ENCODE results near the gene ZNF655.

GRCh38 chr7:99562832-99563231 is 4.4 kb downstream of the ZNF655 start:
- TF ChIP-seq, protein P1, sequence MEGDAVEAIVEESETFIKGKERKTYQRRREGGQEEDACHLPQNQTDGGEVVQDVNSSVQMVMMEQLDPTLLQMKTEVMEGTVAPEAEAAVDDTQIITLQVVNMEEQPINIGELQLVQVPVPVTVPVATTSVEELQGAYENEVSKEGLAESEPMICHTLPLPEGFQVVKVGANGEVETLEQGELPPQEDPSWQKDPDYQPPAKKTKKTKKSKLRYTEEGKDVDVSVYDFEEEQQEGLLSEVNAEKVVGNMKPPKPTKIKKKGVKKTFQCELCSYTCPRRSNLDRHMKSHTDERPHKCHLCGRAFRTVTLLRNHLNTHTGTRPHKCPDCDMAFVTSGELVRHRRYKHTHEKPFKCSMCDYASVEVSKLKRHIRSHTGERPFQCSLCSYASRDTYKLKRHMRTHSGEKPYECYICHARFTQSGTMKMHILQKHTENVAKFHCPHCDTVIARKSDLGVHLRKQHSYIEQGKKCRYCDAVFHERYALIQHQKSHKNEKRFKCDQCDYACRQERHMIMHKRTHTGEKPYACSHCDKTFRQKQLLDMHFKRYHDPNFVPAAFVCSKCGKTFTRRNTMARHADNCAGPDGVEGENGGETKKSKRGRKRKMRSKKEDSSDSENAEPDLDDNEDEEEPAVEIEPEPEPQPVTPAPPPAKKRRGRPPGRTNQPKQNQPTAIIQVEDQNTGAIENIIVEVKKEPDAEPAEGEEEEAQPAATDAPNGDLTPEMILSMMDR (IDR thresholded peaks at IDR 0.05; ENCODE audit: low read depth, low read length, poor library complexity, severe bottlenecking), result no peak
- no peak for TF ChIP-seq EZH2phosphoT487 (IDR thresholded peaks at IDR 0.05; ENCODE audit: borderline replicate concordance, low read length)

All from DOHH2 (cell line).